IMR-90 (cell line): Measurements from ENCODE around the gene GRAMD1B.

ENCODE experiments used
- BHLHE40 ChIP-seq: fragments of 150-350 bp; IDR thresholded peaks from 2 replicates; pipeline ENCODE4 v1.6.1; 2016; ENCODE audit warnings: mild to moderate bottlenecking, low read depth, low read length
- CEBPB ChIP-seq: IDR thresholded peaks from 2 replicates; pipeline ENCODE4 v1.6.1; 2012; ENCODE audit warnings: low read depth, low read length, improper control_type of control experiment
- CTCF ChIP-seq: conservative IDR thresholded peaks from 2 replicates; pipeline ENCODE4 v1.5.1; 2012; ENCODE audit warnings: mild to moderate bottlenecking, low read depth, low read length, improper control_type of control experiment
- MAFK ChIP-seq: IDR thresholded peaks from 2 replicates; pipeline ENCODE4 v1.6.1; 2012; ENCODE audit warnings: low read depth, low read length, improper control_type of control experiment
- TF ChIP-seq, protein P1 (sequence below): fragments of 150-350 bp; IDR thresholded peaks from 2 replicates; pipeline ENCODE4 v1.6.1; 2016; ENCODE audit warnings: low read depth, mild to moderate bottlenecking, low read length, moderate library complexity, borderline replicate concordance

GRCh38 chr11:123546515-123546914 is 116.4 kb downstream of the GRAMD1B start:
- TF ChIP-seq CTCF = no peak
- TF ChIP-seq BHLHE40 = no peak
- TF ChIP-seq, protein P1, sequence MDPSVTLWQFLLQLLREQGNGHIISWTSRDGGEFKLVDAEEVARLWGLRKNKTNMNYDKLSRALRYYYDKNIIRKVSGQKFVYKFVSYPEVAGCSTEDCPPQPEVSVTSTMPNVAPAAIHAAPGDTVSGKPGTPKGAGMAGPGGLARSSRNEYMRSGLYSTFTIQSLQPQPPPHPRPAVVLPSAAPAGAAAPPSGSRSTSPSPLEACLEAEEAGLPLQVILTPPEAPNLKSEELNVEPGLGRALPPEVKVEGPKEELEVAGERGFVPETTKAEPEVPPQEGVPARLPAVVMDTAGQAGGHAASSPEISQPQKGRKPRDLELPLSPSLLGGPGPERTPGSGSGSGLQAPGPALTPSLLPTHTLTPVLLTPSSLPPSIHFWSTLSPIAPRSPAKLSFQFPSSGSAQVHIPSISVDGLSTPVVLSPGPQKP = no peak
- TF ChIP-seq CEBPB = peak; percentile 67
- no peak for TF ChIP-seq MAFK
